IMR-90 (cell line): Measurements from ENCODE around the gene CBR4. TPM values are rescaled to one million over a fixed set of nuclear protein-coding genes. Genes with fewer than 3 reads are reported as not detected.

Experiments used
- ATAC-seq: fragments of 200-7000 bp; cut with Tn5 transposase; 2 replicates; pipeline ENCODE4 v1.9.1; 2020; ENCODE audit warnings: low read depth, mild to moderate bottlenecking, moderate library complexity
- BruUV-seq: library from RNA; stranded (reverse); fragments of 400-500 nt; replicated peaks from 2 replicates; lab custom pipeline; 2021; lab: Mats Ljungman, UMichigan
- CTCF ChIA-PET: fragments of 300-600 bp; formaldehyde crosslinking; extraction: SDS; loops from one replicate; lab custom pipeline; 2021; ENCODE audit warnings: antibody characterized with exemption; lab: Yijun Ruan, JAX
- POLR2A ChIA-PET: fragments of 300-600 bp; sonication (Branson Sonifier 250); formaldehyde crosslinking; loops from one replicate; lab custom pipeline; 2022; ENCODE audit warnings: antibody characterized with exemption; ENCODE audit not compliant: unreplicated experiment; lab: Charles Lee
- DNase-seq: peaks from one replicate; pipeline ENCODE4 v3.0.0; 2013
- H2AFZ ChIP-seq: replicated peaks from 2 replicates; pipeline ENCODE3; 2013; ENCODE audit warnings: low read length, mild to moderate bottlenecking; ENCODE audit not compliant: poor library complexity
- H2AK5ac ChIP-seq: 2 replicates; pipeline ENCODE4 v1.6.1; 2013; ENCODE audit warnings: low read depth, low read length, inconsistent platforms
- H2AK9ac ChIP-seq: replicated peaks from 2 replicates; pipeline ENCODE3; 2013; ENCODE audit warnings: mild to moderate bottlenecking, low read depth, low read length, moderate library complexity; ENCODE audit not compliant: poor library complexity
- H2BK120ac ChIP-seq: 2 replicates; pipeline ENCODE4 v1.6.1; 2013; ENCODE audit warnings: low read depth, low read length, inconsistent platforms
- H2BK15ac ChIP-seq: 3 replicates; pipeline ENCODE4 v1.6.1; 2013; ENCODE audit warnings: low read depth, low read length, inconsistent platforms
- H2BK20ac ChIP-seq: 2 replicates; pipeline ENCODE4 v1.6.1; 2013; ENCODE audit warnings: low read depth, mild to moderate bottlenecking, inconsistent platforms, low read length, moderate library complexity
- H2BK5ac ChIP-seq: 2 replicates; pipeline ENCODE4 v1.6.1; 2013; ENCODE audit warnings: mild to moderate bottlenecking, low read depth, low read length, inconsistent platforms; ENCODE audit not compliant: poor library complexity, severe bottlenecking
- H3K14ac ChIP-seq: replicated peaks from 2 replicates; pipeline ENCODE4 v1.6.1; 2013; ENCODE audit warnings: low read depth, low read length, inconsistent platforms
- H3K18ac ChIP-seq: 2 replicates; pipeline ENCODE4 v1.6.1; 2013; ENCODE audit warnings: low read depth, low read length, control low read depth
- H3K23ac ChIP-seq: 2 replicates; pipeline ENCODE4 v1.6.1; 2013; ENCODE audit warnings: low read depth, low read length, inconsistent platforms
- H3K27ac ChIP-seq: 2 replicates; pipeline ENCODE4 v1.5.1; 2013; ENCODE audit warnings: mild to moderate bottlenecking, control low read depth, low read length; ENCODE audit not compliant: insufficient read depth
- H3K27me3 ChIP-seq: 2 replicates; pipeline ENCODE4 v1.6.1; 2013; ENCODE audit warnings: low read length; ENCODE audit not compliant: control insufficient read depth, insufficient read depth
- H3K36me3 ChIP-seq: 2 replicates; pipeline ENCODE4 v1.6.1; 2013; ENCODE audit warnings: low read length, mixed read lengths; ENCODE audit not compliant: control insufficient read depth, insufficient read depth
- H3K4ac ChIP-seq: 2 replicates; pipeline ENCODE4 v1.6.1; 2013; ENCODE audit warnings: low read depth, low read length, inconsistent platforms
- H3K4me1 ChIP-seq: 2 replicates; pipeline ENCODE4 v1.6.1; 2013; ENCODE audit warnings: low read length, mixed read lengths; ENCODE audit not compliant: control insufficient read depth, insufficient read depth
- H3K4me2 ChIP-seq: 2 replicates; pipeline ENCODE4 v1.6.1; 2013; ENCODE audit warnings: low read depth, mild to moderate bottlenecking, control low read depth, low read length, moderate library complexity
- H3K4me3 ChIP-seq: 2 replicates; pipeline ENCODE4 v1.5.1; 2013; ENCODE audit warnings: low read depth, mild to moderate bottlenecking, control low read depth, low read length, moderate library complexity; ENCODE audit not compliant: insufficient read depth
- H3K56ac ChIP-seq: 2 replicates; pipeline ENCODE4 v1.6.1; 2013; ENCODE audit warnings: low read length, inconsistent platforms; ENCODE audit not compliant: insufficient read depth; ENCODE audit errors: extremely low read depth
- H3K79me1 ChIP-seq, 2 experiments: 2 replicates each; pipeline ENCODE4 v1.6.1; 2013; ENCODE audit warnings: low read length in 2 of 2, inconsistent platforms in 1 of 2, low read depth in 1 of 2
- H3K9ac ChIP-seq: 2 replicates; pipeline ENCODE4 v1.6.1; 2013; ENCODE audit warnings: low read depth, low read length, control low read depth
- H3K9me1 ChIP-seq: 2 replicates; pipeline ENCODE4 v1.6.1; 2013; ENCODE audit warnings: low read length, inconsistent platforms; ENCODE audit not compliant: insufficient read depth
- H3K9me3 ChIP-seq: 2 replicates; pipeline ENCODE4 v1.6.1; 2013; ENCODE audit warnings: low read length; ENCODE audit not compliant: control insufficient read depth, insufficient read depth
- H4K20me1 ChIP-seq: 2 replicates; pipeline ENCODE4 v1.6.1; 2013; ENCODE audit warnings: low read length, inconsistent platforms; ENCODE audit not compliant: insufficient read depth
- H4K5ac ChIP-seq: 2 replicates; pipeline ENCODE4 v1.6.1; 2013; ENCODE audit warnings: mild to moderate bottlenecking, low read depth, low read length, control low read depth
- H4K8ac ChIP-seq, 2 experiments: 2 replicates each; pipeline ENCODE4 v1.6.1; 2013; ENCODE audit warnings: low read depth in 2 of 2, low read length in 2 of 2, control low read depth in 1 of 2, inconsistent platforms in 1 of 2
- H4K91ac ChIP-seq: 2 replicates; pipeline ENCODE4 v1.6.1; 2013; ENCODE audit warnings: low read depth, low read length, inconsistent platforms; ENCODE audit not compliant: insufficient read depth
- BHLHE40 ChIP-seq: fragments of 150-350 bp; IDR thresholded peaks from 2 replicates; pipeline ENCODE4 v1.6.1; 2016; ENCODE audit warnings: mild to moderate bottlenecking, low read depth, low read length
- CHD1 ChIP-seq: IDR thresholded peaks from 2 replicates; pipeline ENCODE4 v1.6.1; 2012; ENCODE audit warnings: low read depth, low read length, improper control_type of control experiment
- CTCF ChIP-seq: conservative IDR thresholded peaks from 2 replicates; pipeline ENCODE4 v1.5.1; 2012; ENCODE audit warnings: mild to moderate bottlenecking, low read depth, low read length, improper control_type of control experiment
- ELK1 ChIP-seq: fragments of 150-350 bp; IDR thresholded peaks from 2 replicates; pipeline ENCODE4 v1.6.1; 2016; ENCODE audit warnings: low read depth, mild to moderate bottlenecking, low read length, moderate library complexity, borderline replicate concordance
- MAFK ChIP-seq: IDR thresholded peaks from 2 replicates; pipeline ENCODE4 v1.6.1; 2012; ENCODE audit warnings: low read depth, low read length, improper control_type of control experiment
- MAZ ChIP-seq: IDR thresholded peaks from 2 replicates; pipeline ENCODE4 v1.6.1; 2012; ENCODE audit warnings: low read depth, mild to moderate bottlenecking, low read length, improper control_type of control experiment, moderate library complexity, borderline replicate concordance
- NFE2L2 ChIP-seq: fragments of 150-350 bp; IDR thresholded peaks from 2 replicates; pipeline ENCODE4 v1.6.1; 2016; ENCODE audit warnings: low read depth, mild to moderate bottlenecking, low read length
- POLR2A ChIP-seq: IDR thresholded peaks from 2 replicates; pipeline ENCODE4 v1.6.1; 2012; ENCODE audit warnings: mild to moderate bottlenecking, low read depth, low read length
- RAD21 ChIP-seq: IDR thresholded peaks from 2 replicates; pipeline ENCODE4 v1.6.1; 2012; ENCODE audit warnings: low read length, improper control_type of control experiment
- RFX5 ChIP-seq: IDR thresholded peaks from 2 replicates; pipeline ENCODE4 v1.8.0; 2012; ENCODE audit warnings: low read depth, mild to moderate bottlenecking, low read length, moderate library complexity
- USF2 ChIP-seq: fragments of 150-350 bp; IDR thresholded peaks from 2 replicates; pipeline ENCODE4 v1.6.1; 2017; ENCODE audit warnings: mild to moderate bottlenecking, antibody characterized with exemption, low read length, low read depth
- WGBS, 2 experiments: methylation state at CpG; one replicate each; pipeline versions ENCODE4 v1.1.5 to v1.1.7; 2013; ENCODE audit warnings: missing lambda C conversion rate in 2 of 2; ENCODE audit not compliant: insufficient read length in 1 of 2; ENCODE audit errors: extremely low coverage in 2 of 2; 5-methylcytosine and 5-hydroxymethylcytosine counted together
- dilution Hi-C: fragments of 300-500 bp; cut with HindIII; formaldehyde crosslinking; loops from one replicate; pipeline ENCODE4 v1.14.3; 2018; ENCODE audit warnings: low sequenced_read_pairs; ENCODE audit not compliant: unreplicated experiment
- in situ Hi-C: fragments of 300-500 bp; cut with MboI; formaldehyde crosslinking; loops from 3 replicates; pipeline ENCODE4 v1.14.3; 2019; ENCODE audit warnings: low sequenced_read_pairs, inconsistent platforms, mixed read lengths
- intact Hi-C: fragments of 100-400 bp; cut with micrococcal nuclease; formaldehyde crosslinking; loops from 2 replicates; pipeline ENCODE4 v1.10.0; 2022
- polyA plus RNA-seq, 3 experiments: library from polyadenylated mRNA; depleted of rRNA; stranded (reverse); fragments of >200 nt; gene quantifications; 2 replicates each; pipeline ENCODE4 v1.2.3, GENCODE V29; 2012; ENCODE audit warnings: low replicate concordance in 1 of 3
- total RNA-seq: library from RNA; depleted of rRNA; stranded (reverse); fragments of >200 nt; gene quantifications from 2 replicates; pipeline ENCODE4 v1.2.3, GENCODE V29; 2012

The CBR4 gene
- total and polyA plus RNA-seq, 2 of the 4 experiments (the other 2 are of a cell fraction), result 2.7 to 4.5 TPM

GRCh38 chr4:169051761-169052593 lies 41.9 kb upstream of the CBR4 start:
- no peak overlapping the region for H4K8ac ChIP-seq
- no TSS peak for BruUV-seq
- CTCF ChIA-PET, result no interaction called here
- no peaks in the 10 kb centered on the region for H3K4me1 ChIP-seq
- no peak overlapping the region for H2BK120ac ChIP-seq
- no peak overlapping the region for H3K27ac ChIP-seq
- POLR2A ChIA-PET, result no interaction called here
- in situ Hi-C loops, result no loop called here
- DNase-seq (no peak), ATAC-seq (no peak)
- no peak overlapping the region for H2AFZ ChIP-seq
- no peak overlapping the region for H4K91ac ChIP-seq
- no peaks in the 10 kb centered on the region for H3K79me1 ChIP-seq
- intact Hi-C loops, result no loop called here
- H2BK15ac ChIP-seq, result no peak overlapping the region
- no peaks in the 10 kb centered on the region; the same call in 1 of the 2 replicates for H3K27me3 ChIP-seq
- no peak overlapping the region for H2AK9ac ChIP-seq
- no peak overlapping the region for H2BK20ac ChIP-seq
- no peaks in the 10 kb centered on the region for H4K20me1 ChIP-seq
- H3K23ac ChIP-seq, result no peak overlapping the region
- H2AK5ac ChIP-seq, result no peak overlapping the region
- dilution Hi-C loops, result no loop called here
- no peaks in the 10 kb centered on the region for H3K9me3 ChIP-seq
- no peak overlapping the region for H2BK5ac ChIP-seq
- no peak overlapping the region for H3K56ac ChIP-seq
- no peak overlapping the region for H4K5ac ChIP-seq
- H3K9me1 ChIP-seq, result no peaks in the 10 kb centered on the region
- no peak overlapping the region for H3K9ac ChIP-seq
- H3K4me2 ChIP-seq, result no peak overlapping the region
- WGBS, 2 experiments, result 91% methylated on average over 2 of the region's 10 CpGs; no CpG with 5 or more reads in 1 of the 2 experiments
- H3K4me3 ChIP-seq, result no peak overlapping the region
- no peak overlapping the region for H3K4ac ChIP-seq
- no peak overlapping the region for H3K14ac ChIP-seq
- no peak overlapping the region for H3K18ac ChIP-seq
- TF ChIP-seq RAD21 (no peak), BHLHE40 (no peak), RFX5 (no peak), MAZ (no peak), POLR2A (no peak), MAFK (no peak), USF2 (no peak), CTCF (no peak), ELK1 (no peak), NFE2L2 (no peak), CHD1 (no peak)
- no peaks in the 10 kb centered on the region for H3K36me3 ChIP-seq
